GM12892 (cell line): ENCODE measurements around the gene WDR36.

Experiments used
- POLR2A ChIP-seq: IDR thresholded peaks from 2 replicates; pipeline ENCODE4 v1.6.1; 2011; ENCODE audit warnings: low read depth, low read length, control low read depth
- TAF1 ChIP-seq: IDR thresholded peaks from 2 replicates; pipeline ENCODE4 v1.6.1; 2011; ENCODE audit warnings: low read depth, mild to moderate bottlenecking, control low read depth, low read length, borderline replicate concordance

DNA sequence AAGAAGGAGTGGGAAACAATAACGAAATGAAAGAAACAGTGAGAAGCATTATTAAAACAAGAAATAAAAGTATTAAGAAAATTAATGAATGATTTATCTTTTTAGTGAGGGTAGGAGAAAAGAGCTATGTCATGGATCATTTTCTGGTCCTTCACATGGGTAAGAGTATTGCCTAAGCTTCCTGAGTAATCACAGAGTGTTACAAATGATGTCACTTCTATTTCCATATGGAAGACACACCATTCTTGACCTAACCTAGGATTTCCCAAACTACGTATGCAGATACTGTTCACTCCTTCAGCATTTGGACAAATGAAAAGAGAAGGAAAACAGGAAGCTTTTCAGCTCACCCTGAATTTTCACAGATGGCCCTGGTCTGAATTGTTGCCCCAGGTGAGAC, 23.9 kb upstream of the WDR36 start:
- TF ChIP-seq POLR2A (no peak), TAF1 (no peak)
